ENCODE results near the gene BMP6.
A peak's percentile ranks its signal among the peaks of the same experiment; 100 is the strongest.

BMP6 gene

GRCh38 chr6:7910298-7910653, 184.4 kb downstream of the BMP6 start:
- no peak for DNase-seq

GRCh38 chr6:7910654-7911344, 184.9 kb downstream of the BMP6 start, which contains the start of gene TXNDC5:
TSS of gene TXNDC5 (minus strand) at chr6:7910788. CDS start at chr6:7910776, 12 bp downstream.
- no peak for DNase-seq

- DNase-seq, result peak; percentile 81
Measured at GRCh38 chr6:7911345-7911725, 185.4 kb downstream of the BMP6 start.

GRCh38 chr6:7912024-7912423, 186.1 kb downstream of the BMP6 start:
- no peak for DNase-seq

- no peak for DNase-seq
Measured at GRCh38 chr6:7912736-7913517, 187.0 kb downstream of the BMP6 start.

GRCh38 chr6:7914311-7914710, 188.4 kb downstream of the BMP6 start:
- DNase-seq, result no peak

- DNase-seq, result no peak
Measured at GRCh38 chr6:7914991-7915789, 189.3 kb downstream of the BMP6 start.

- no peak for DNase-seq
Measured at GRCh38 chr6:7916959-7917358, 191.1 kb downstream of the BMP6 start.

GRCh38 chr6:7917729-7918128, 191.8 kb downstream of the BMP6 start:
- DNase-seq, result no peak

- no peak for DNase-seq
Measured at GRCh38 chr6:7918403-7918802, 192.5 kb downstream of the BMP6 start.

- DNase-seq, result no peak
Measured at GRCh38 chr6:7919871-7920270, 194.0 kb downstream of the BMP6 start.

GRCh38 chr6:7920425-7920824, 194.5 kb downstream of the BMP6 start:
- no peak for DNase-seq

GRCh38 chr6:7921046-7921445, 195.1 kb downstream of the BMP6 start:
- no peak for DNase-seq

GRCh38 chr6:7921632-7922092, 195.8 kb downstream of the BMP6 start:
- DNase-seq, result no peak

- DNase-seq, result no peak
Measured at GRCh38 chr6:7922596-7922995, 196.7 kb downstream of the BMP6 start.

- no peak for DNase-seq
Measured at GRCh38 chr6:7924867-7925266, 199.0 kb downstream of the BMP6 start.

Data from NCI-H1417 treated with DMSO at 0.1 percent for 48 hours (cell line).